ENCODE data around the gene EIF4E. TPM values are rescaled to one million over a fixed set of nuclear protein-coding genes. Genes with fewer than 3 reads are reported as not detected.

Gene EIF4E
- total and polyA plus RNA-seq, 7 donors: 37.1 to 94.7 (median 62.5) TPM

- TF ChIP-seq, protein P1, sequence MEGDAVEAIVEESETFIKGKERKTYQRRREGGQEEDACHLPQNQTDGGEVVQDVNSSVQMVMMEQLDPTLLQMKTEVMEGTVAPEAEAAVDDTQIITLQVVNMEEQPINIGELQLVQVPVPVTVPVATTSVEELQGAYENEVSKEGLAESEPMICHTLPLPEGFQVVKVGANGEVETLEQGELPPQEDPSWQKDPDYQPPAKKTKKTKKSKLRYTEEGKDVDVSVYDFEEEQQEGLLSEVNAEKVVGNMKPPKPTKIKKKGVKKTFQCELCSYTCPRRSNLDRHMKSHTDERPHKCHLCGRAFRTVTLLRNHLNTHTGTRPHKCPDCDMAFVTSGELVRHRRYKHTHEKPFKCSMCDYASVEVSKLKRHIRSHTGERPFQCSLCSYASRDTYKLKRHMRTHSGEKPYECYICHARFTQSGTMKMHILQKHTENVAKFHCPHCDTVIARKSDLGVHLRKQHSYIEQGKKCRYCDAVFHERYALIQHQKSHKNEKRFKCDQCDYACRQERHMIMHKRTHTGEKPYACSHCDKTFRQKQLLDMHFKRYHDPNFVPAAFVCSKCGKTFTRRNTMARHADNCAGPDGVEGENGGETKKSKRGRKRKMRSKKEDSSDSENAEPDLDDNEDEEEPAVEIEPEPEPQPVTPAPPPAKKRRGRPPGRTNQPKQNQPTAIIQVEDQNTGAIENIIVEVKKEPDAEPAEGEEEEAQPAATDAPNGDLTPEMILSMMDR (IDR thresholded peaks at IDR 0.05): no peak
- DNase-seq (no peak), ATAC-seq (no peak)
- Histone ChIP-seq H3K27me3 (ENCODE audit: insufficient read depth in 3 of 3, low read length in 2 of 3) (no peaks in the 10 kb centered on the region), H3K4me1 (peaks cover 30% of the 10 kb centered on the region), H3K36me3 (ENCODE audit: insufficient read depth in 1 of 2, low read depth in 1 of 2) (no peaks in the 10 kb centered on the region), H3K9me3 (no peaks in the 10 kb centered on the region), H3K27ac (no peak overlapping the region), H3K4me3 (no peak overlapping the region)
- 71 to 81% (median 71%) methylated on average over 5 of the region's 5 CpGs for WGBS, 3 donors
- intact Hi-C loops (cut with DNase I): no loop called here
Observed at GRCh38 chr4:98909646-98910401, 19.1 kb downstream of the EIF4E start.

GRCh38 chr4:98908703-98909262, 20.1 kb downstream of the EIF4E start:
- intact Hi-C loops (cut with DNase I): no loop called here
- Histone ChIP-seq H3K36me3 (ENCODE audit: insufficient read depth in 1 of 2, low read depth in 1 of 2) (no peaks in the 10 kb centered on the region), H3K9me3 (no peaks in the 10 kb centered on the region), H3K4me1 (peaks cover 34% of the 10 kb centered on the region), H3K27me3 (ENCODE audit: insufficient read depth in 3 of 3, low read length in 2 of 3) (no peaks in the 10 kb centered on the region), H3K4me3 (no peak overlapping the region), H3K27ac (no peak overlapping the region)
- ATAC-seq (no peak), DNase-seq (no peak)
- TF ChIP-seq, protein P1 (IDR thresholded peaks at IDR 0.05): no peak
- WGBS, 3 donors: 73 to 83% (median 75%) methylated on average over 2 of the region's 2 CpGs

DNA sequence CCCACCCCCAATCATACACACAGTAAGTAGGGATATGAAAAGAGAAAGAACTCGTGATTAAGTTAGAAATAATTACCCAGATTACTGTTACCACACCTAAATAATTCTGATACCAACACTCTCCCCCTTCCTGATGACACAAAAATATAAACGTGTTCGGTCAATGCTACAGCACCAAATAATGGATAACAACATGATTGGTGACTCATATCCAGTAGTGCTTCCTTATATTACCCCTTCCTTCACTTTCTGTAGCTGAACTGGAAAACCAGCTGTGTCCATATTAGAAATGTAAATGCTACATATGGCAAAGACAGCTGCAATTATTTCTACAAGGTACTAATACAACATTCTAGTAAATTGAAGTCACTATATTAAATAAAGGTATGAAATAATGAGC, 20.8 kb downstream of the EIF4E start:
- Histone ChIP-seq H3K36me3 (ENCODE audit: insufficient read depth in 1 of 2, low read depth in 1 of 2) (no peaks in the 10 kb centered on the region), H3K9me3 (no peaks in the 10 kb centered on the region), H3K27ac (no peak overlapping the region), H3K4me1 (peaks cover 38% of the 10 kb centered on the region), H3K27me3 (ENCODE audit: insufficient read depth in 3 of 3, low read length in 2 of 3) (no peaks in the 10 kb centered on the region), H3K4me3 (no peak overlapping the region)
- TF ChIP-seq, protein P1 (IDR thresholded peaks at IDR 0.05): no peak
- intact Hi-C loops (cut with DNase I): no loop called here
- ATAC-seq (no peak), DNase-seq (no peak)
- 67 to 76% (median 75%) methylated on average over 3 of the region's 3 CpGs for WGBS, 3 donors

GRCh38 chr4:98905839-98906238, 23.1 kb downstream of the EIF4E start:
- Histone ChIP-seq H3K27ac (no peak overlapping the region), H3K9me3 (no peaks in the 10 kb centered on the region), H3K4me1 (peaks cover 38% of the 10 kb centered on the region), H3K36me3 (ENCODE audit: insufficient read depth in 1 of 2, low read depth in 1 of 2) (peaks cover 1 to 10% of the 10 kb centered on the region in 2 donors), H3K4me3 (no peak overlapping the region), H3K27me3 (ENCODE audit: insufficient read depth in 3 of 3, low read length in 2 of 3) (no peaks in the 10 kb centered on the region)
- DNase-seq (no peak), ATAC-seq (no peak)
- intact Hi-C loops (cut with DNase I): no loop called here
- TF ChIP-seq, protein P1 (IDR thresholded peaks at IDR 0.05): no peak

Data from psoas muscle (tissue), 8 donors.